GM15510 (cell line): ENCODE measurements around the gene LRP5.

ENCODE experiments used
- POLR2A ChIP-seq: IDR thresholded peaks from 3 replicates; pipeline ENCODE4 v1.6.1; 2011; ENCODE audit warnings: borderline replicate concordance; ENCODE audit not compliant: insufficient read length; ENCODE audit errors: extremely low read depth

The LRP5 gene

DNA sequence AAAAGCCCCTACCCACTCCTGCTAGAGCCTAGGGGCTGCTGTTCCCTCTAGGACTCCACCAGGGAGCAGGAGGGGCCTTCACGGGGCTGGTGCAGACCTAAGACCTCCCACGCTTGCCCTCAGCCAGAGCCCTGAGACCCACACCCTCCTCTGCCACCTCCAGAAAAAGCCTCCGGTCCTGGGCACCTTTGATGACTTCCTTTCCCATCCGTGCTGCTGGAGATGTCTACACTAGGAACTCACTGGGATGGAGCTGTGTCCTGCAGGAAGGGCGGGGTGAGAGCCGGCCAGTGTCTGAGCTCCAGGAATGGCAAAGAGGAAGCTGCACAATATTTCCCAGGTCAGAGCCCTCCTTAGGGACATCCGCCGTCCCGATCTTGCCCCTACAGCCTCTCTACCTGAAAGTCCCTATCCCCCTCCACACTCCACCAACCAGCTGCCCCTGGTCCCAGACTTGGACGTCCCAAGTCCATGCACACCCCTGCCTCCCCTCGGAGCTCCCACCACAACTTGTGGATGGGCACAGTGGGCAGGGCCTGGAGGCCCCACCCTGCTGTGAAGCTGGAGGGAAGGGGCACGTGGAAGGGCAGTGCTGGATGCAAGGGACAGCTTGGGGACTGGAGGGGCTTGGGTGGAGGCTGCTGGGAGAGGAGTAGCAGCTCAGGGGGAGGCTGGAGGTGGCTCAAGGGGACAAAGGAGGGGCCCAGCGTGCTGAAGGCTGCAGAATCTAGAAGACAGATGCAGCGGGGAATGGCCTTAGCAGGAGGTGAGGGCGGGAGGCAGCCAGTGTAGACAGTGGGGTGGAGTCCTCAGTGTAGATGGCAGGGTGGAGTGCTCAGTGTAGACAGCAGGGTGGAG is 13.5 kb upstream of the LRP5 start:
- no peak for TF ChIP-seq POLR2A

- no peak for TF ChIP-seq POLR2A
Measured at GRCh38 chr11:68300076-68300830, 12.1 kb upstream of the LRP5 start.

DNA sequence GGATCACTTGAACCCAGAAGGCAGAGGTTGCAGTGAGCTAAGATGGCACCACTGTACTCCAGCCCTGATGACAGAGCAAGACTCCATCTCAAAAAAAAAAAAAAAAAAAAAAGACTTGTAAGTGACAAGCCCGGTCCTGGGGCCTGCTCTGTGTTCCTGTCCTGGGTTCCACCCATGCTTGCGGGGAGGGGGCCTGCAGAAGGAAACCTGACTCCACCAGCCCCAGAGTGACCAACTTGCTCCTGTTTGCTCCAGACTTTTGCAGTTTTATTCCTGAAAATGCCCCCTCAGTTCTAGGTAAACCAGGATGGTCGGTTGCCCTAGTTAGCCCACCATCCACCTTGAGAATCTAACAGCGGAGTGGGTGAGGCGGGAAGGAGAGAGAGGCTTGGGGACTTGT is 10.1 kb upstream of the LRP5 start:
- TF ChIP-seq POLR2A = no peak

DNA sequence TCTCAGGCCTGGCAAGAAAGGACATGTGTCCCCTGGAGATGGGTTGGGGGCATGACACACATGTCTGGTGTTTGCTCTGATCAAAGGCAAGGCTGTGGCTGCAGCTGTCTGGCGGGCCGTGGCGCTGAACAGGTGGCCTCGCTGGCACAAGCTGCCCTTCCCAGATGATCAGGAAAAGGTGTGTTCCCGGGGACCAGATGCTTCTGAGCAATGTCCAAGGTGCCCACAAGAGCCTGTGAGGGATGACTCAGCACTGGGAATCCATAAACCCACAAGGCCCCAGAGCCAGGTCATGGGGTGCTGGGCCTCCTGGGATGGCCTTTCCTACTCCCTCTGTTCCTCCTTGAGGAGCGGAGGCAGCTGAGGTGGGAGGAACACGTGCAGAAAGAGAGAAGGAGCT is 9.7 kb upstream of the LRP5 start:
- TF ChIP-seq POLR2A = no peak

- no peak for TF ChIP-seq POLR2A
Measured at GRCh38 chr11:68303083-68303482, 9.3 kb upstream of the LRP5 start.

DNA sequence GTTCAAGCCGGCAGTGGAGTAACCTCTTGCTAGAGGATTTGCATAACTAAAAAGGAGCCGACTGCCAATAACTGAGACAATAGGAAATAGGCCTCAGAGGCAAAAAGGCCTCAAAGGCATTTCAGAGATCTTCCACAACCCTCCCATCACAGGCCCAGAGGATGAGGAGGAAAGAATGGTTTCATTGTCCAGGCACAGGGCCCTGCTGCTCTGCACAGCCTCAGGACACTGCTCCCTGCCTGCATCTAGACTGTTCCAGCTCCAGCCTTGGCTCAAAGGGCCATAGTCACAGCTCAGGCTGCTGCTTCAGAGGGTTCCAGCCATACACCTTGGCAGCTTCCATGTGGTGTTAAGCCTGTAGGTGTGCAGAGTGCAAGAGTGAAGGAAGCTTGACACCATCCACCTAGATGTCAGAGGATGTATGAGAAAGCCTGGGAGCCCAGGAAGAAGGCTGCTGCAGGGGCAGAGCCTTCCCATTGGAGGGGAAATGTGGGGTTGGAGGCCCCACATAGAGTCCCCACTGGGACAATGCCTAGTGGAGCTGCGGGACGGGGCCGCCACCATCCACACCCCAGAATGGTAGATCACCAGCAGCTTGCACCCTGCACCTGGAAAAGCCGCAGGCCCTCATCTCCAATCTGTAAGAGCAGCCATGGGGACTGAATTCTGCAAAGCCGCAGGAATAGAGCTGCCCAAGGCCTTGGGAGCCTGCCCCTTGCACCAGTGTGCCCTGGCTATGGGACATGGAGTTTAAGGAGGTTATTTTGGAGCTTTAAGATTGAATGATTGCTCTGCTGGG is 8.2 kb upstream of the LRP5 start:
- no peak for TF ChIP-seq POLR2A

- no peak for TF ChIP-seq POLR2A
Measured at GRCh38 chr11:68306636-68307035, 5.8 kb upstream of the LRP5 start.

GRCh38 chr11:68308068-68308467 is 4.3 kb upstream of the LRP5 start:
- no peak for TF ChIP-seq POLR2A

- TF ChIP-seq POLR2A = no peak
Measured at GRCh38 chr11:68309621-68310185, 2.7 kb upstream of the LRP5 start.

DNA sequence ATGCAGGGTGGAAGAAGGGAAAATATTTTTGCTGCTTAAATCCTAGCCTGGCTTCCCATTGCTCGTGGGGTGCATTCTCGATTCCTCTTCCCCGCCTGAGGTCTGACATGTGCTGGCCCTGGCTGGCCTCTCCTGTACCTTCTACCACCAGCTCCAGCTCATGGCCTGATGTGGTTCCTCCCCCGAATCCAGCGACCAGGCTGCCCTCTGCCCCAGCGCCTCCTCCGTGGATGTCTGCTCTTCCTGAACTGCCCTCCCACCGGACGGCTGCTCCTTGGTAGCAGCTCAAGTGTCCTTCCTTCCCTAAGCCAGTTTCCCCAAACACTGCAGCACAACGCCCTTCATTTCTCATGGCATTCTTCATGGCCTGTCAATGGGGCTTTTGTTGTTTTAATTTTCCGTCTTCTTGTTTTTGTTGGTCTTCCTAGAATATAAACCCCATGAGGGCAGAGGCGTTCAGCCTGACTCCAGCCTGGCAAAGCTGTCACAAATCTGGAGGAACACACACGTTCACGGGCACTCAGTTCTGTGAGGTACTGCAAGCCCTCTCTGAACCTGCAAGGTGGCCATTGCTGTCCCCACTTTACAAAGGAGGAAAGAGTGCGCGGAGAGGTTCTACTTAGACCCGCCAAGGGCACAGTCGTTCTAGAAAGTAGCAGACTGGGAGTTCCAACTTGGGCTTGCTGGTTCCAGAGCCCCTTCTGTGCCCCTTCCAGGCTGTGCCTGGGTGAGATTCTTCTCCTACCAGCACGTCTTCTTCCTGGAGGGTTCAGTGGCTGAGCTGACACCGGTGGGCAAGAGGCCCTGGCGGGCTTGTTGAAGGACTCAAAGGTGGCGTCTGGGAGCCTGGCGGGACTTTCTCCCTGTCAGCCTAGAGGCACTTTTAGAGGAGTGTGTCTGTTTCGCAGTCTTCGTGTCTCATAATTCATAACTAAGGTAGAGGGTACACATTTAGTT is 953 bp upstream of the LRP5 start:
- no peak for TF ChIP-seq POLR2A

GRCh38 chr11:68312780-68313573 is 586 bp downstream of the LRP5 start:
- TF ChIP-seq POLR2A = peak; percentile 22

DNA sequence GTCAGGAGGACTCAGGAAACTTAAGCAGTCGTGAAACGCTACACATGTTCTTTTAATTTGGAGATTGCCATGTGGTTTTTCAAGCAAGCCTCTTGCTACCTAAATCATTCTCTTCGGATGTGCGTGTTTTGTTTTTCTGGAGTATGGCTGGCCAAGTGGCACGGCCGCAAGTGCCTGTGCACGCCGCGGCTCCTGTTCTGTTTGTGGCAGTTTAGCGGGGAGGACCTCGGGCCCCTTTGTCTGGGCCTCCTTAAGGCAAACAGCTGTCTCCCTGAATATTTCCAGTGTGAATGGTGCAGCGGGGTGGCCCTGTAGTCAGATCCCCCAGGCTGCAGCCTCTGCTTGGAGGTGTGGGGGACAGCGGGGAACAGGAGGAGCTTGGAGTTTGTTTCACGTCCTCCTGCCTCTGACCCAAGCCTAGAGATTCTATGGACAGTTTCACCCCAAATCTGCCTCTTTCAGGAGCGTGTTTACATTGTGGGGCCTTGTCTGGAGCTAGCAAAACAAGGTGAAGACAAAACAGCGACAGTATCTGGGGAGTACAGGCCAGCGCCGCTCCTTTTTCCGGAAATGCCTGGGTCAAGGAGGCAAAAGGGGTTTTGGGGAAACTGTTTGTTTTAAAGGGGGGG is 1.3 kb downstream of the LRP5 start:
- TF ChIP-seq POLR2A = no peak
